ENCODE measurements around the gene ZC3H7A. TPM values are rescaled to one million over a fixed set of nuclear protein-coding genes. Genes with fewer than 3 reads are reported as not detected.

ZC3H7A gene
- total and polyA plus RNA-seq, 10 of the 15 experiments (the other 5 are each of a cell fraction or from before 2014, with no cell fraction given), result 46.3 to 188 (median 68.6) TPM

DNA sequence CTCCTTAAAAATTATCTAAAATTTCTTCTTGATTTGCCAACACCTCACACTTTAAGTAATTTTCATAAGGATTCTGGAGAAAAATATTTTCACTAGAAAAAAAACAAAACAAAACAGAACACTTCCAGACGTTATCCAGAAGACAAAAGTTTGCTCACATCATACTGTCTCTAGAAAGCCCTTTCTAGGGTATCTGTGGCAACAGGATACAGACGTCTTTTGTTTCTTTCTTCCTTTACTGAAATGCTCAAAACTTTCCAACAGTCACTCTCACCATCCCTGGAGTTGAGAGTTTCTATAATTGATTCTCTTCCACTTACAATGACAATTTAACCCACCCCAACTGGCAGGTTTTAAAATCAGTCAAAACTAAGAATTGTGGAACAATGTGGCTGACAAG, 2.6 kb downstream of the ZC3H7A start (continued):
- TF ChIP-seq, protein P1, sequence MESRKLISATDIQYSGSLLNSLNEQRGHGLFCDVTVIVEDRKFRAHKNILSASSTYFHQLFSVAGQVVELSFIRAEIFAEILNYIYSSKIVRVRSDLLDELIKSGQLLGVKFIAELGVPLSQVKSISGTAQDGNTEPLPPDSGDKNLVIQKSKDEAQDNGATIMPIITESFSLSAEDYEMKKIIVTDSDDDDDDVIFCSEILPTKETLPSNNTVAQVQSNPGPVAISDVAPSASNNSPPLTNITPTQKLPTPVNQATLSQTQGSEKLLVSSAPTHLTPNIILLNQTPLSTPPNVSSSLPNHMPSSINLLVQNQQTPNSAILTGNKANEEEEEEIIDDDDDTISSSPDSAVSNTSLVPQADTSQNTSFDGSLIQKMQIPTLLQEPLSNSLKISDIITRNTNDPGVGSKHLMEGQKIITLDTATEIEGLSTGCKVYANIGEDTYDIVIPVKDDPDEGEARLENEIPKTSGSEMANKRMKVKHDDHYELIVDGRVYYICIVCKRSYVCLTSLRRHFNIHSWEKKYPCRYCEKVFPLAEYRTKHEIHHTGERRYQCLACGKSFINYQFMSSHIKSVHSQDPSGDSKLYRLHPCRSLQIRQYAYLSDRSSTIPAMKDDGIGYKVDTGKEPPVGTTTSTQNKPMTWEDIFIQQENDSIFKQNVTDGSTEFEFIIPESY (IDR thresholded peaks at IDR 0.05), result no peak

DNA sequence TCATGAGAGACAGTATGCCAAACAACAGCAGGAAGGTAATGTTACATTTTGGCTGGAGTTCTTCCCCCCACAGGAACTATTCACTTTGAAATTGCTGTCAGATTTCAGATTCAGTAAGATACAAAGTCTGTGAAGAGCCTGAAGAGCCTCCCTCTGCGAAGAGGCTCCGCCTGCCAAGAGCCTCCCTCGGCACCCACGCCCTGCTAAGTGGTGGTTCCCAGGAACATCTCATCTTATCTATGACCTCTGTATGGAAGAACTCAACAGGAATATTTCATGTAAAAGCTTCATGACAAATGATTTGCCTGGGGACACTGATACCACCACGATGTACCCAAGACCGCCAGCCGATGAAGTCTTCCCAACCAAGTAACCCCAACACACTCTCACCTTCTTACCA, 3.2 kb downstream of the ZC3H7A start:
- in situ Hi-C loops (cut with MboI) (no loop called here), intact Hi-C loops (cut with micrococcal nuclease; ENCODE audit: unreplicated experiment) (no loop called here)
- POLR2A ChIA-PET, result interaction anchor here (12.1 to 12.7 kb wide), 2 partner anchors 16 to 54 kb away, joined by 164 to 410 read pairs; partner anchors contain the start of gene TXNDC11
- Histone ChIP-seq H4K20me1 (ENCODE audit: control insufficient read depth, insufficient read depth) (peaks cover 4% of the 10 kb centered on the region; the same call in 1 of the 2 replicates), H3K27me3 (replicated peaks in 1 of 2; ENCODE audit: control insufficient read depth in 2 of 2, insufficient read depth in 2 of 2, low read length in 1 of 2) (no peaks in the 10 kb centered on the region), H3K4me3 (peak overlapping the region; percentile 97), H3K9ac (ENCODE audit: control insufficient read depth, insufficient read depth, low read length) (peak overlapping the region; percentile 43), H3K79me2 (ENCODE audit: control insufficient read depth, insufficient read depth, low read length) (peaks cover 94% of the 10 kb centered on the region), H2AFZ (ENCODE audit: control insufficient read depth, low read depth, low read length) (no peak overlapping the region), H3K9me3 (replicated peaks; ENCODE audit: control insufficient read depth, insufficient read depth, low read length) (no peaks in the 10 kb centered on the region), H3K4me1 (ENCODE audit: control insufficient read depth, insufficient read depth, low read length) (peaks cover 9% of the 10 kb centered on the region), H3K27ac (ENCODE audit: control insufficient read depth, insufficient read depth) (peak overlapping the region; percentile 45), H3K36me3 (ENCODE audit: control insufficient read depth in 2 of 2, insufficient read depth in 2 of 2, low read length in 1 of 2) (peaks cover 0 to 4% of the 10 kb centered on the region in 2 experiments; a peak in 3 of 4 replicates), H3K4me2 (ENCODE audit: control insufficient read depth, insufficient read depth) (peak overlapping the region; percentile 40)
- RAD21 ChIA-PET (ENCODE audit: unreplicated experiment), result interaction anchor here (1.0 to 10.7 kb wide), 5 partner anchors 10 to 51 kb away, joined by 5 to 174 read pairs (median 12); partner anchors contain the start of gene TXNDC11
- ATAC-seq, result no peak
- DNase-seq (ENCODE audit: low read depth, low spot score), result no peak
- WGBS (ENCODE audit: insufficient coverage, insufficient replicate concordance, low lambda C conversion rate, missing lambda C conversion rate), result 70% methylated on average over 7 of the region's 7 CpGs
- CTCF ChIA-PET, result interaction anchor here (1.2 to 7.9 kb wide), 7 partner anchors 8 to 79 kb away, joined by 3 to 62 read pairs (median 5); no protein-coding TSS in a partner anchor
- BruUV-seq (replicated peaks), result no TSS peak
- FAIRE-seq, result no peak
- SMC1A ChIA-PET (ENCODE audit: uncharacterized antibody, unreplicated experiment), result interaction anchor here (0.6 to 11.9 kb wide), 7 partner anchors 12 to 116 kb away, joined by 3 to 184 read pairs (median 3); partner anchors contain the start of gene TXNDC11
- TF ChIP-seq SREBF1 (IDR thresholded peaks at IDR 0.05; ENCODE audit: low read length), result no peak
- TF ChIP-seq, protein P2, sequence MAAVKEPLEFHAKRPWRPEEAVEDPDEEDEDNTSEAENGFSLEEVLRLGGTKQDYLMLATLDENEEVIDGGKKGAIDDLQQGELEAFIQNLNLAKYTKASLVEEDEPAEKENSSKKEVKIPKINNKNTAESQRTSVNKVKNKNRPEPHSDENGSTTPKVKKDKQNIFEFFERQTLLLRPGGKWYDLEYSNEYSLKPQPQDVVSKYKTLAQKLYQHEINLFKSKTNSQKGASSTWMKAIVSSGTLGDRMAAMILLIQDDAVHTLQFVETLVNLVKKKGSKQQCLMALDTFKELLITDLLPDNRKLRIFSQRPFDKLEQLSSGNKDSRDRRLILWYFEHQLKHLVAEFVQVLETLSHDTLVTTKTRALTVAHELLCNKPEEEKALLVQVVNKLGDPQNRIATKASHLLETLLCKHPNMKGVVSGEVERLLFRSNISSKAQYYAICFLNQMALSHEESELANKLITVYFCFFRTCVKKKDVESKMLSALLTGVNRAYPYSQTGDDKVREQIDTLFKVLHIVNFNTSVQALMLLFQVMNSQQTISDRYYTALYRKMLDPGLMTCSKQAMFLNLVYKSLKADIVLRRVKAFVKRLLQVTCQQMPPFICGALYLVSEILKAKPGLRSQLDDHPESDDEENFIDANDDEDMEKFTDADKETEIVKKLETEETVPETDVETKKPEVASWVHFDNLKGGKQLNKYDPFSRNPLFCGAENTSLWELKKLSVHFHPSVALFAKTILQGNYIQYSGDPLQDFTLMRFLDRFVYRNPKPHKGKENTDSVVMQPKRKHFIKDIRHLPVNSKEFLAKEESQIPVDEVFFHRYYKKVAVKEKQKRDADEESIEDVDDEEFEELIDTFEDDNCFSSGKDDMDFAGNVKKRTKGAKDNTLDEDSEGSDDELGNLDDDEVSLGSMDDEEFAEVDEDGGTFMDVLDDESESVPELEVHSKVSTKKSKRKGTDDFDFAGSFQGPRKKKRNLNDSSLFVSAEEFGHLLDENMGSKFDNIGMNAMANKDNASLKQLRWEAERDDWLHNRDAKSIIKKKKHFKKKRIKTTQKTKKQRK (IDR thresholded peaks at IDR 0.05; ENCODE audit: low read depth, low read length), result no peak
- TF ChIP-seq, protein P3, sequence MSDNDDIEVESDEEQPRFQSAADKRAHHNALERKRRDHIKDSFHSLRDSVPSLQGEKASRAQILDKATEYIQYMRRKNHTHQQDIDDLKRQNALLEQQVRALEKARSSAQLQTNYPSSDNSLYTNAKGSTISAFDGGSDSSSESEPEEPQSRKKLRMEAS (IDR thresholded peaks at IDR 0.05; ENCODE audit: low read depth, low read length), result no peak
- peak; percentile 35; the same call in 1 of the 2 replicates for TF ChIP-seq IKZF1 (conservative IDR thresholded peaks at IDR 0.05)
- TF ChIP-seq CHD4 (IDR thresholded peaks at IDR 0.05), result no peak
- TF ChIP-seq MXI1 (IDR thresholded peaks at IDR 0.05; ENCODE audit: low read depth, low read length), result no peak
- no peak for TF ChIP-seq SUPT20H (IDR thresholded peaks at IDR 0.05; ENCODE audit: borderline replicate concordance, control insufficient read depth, low read depth, low read length)
- TF ChIP-seq, protein P4, sequence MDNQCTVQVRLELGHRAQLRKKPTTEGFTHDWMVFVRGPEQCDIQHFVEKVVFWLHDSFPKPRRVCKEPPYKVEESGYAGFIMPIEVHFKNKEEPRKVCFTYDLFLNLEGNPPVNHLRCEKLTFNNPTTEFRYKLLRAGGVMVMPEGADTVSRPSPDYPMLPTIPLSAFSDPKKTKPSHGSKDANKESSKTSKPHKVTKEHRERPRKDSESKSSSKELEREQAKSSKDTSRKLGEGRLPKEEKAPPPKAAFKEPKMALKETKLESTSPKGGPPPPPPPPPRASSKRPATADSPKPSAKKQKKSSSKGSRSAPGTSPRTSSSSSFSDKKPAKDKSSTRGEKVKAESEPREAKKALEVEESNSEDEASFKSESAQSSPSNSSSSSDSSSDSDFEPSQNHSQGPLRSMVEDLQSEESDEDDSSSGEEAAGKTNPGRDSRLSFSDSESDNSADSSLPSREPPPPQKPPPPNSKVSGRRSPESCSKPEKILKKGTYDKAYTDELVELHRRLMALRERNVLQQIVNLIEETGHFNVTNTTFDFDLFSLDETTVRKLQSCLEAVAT (IDR thresholded peaks at IDR 0.05), result peak; percentile 90
